SH-SY5Y (cell line): ENCODE results near the gene CHST13.

Source experiments
- GATA2 ChIP-seq: IDR thresholded peaks from 2 replicates; pipeline ENCODE4 v1.6.1; 2011; ENCODE audit warnings: mild to moderate bottlenecking, low read depth, low read length
- GATA3 ChIP-seq: IDR thresholded peaks from 2 replicates; pipeline ENCODE4 v1.6.1; 2011; ENCODE audit warnings: low read depth, mild to moderate bottlenecking, low read length, moderate library complexity

CHST13 gene

DNA sequence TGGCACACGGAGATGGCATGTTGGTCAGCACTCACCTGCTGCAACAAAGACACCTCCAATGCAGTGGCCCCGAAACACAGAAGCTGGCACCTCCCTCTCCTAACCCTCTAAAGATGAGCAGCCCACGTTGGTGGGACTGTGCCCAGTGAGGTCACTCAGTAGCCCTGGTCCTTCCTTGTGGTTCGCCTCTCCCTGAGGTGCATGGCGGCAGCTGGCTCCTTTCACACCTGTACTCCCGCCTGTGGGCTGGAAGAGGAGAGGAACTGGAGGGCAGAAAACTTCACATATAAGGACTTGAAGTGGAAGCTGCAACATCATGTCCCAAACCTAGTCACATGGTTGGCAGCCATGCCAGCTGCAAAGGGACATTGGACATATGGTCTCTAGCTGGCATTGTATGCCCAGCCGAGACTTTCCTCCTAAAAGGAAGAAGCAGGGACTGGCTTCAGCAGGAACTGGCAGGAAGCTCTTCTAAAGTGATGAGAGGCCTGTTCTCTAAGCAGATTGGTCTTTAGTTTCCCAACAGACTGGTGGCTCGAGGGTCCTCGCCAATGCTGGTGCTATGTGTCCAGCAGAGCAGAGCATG, 45.5 kb downstream of the CHST13 start:
- TF ChIP-seq GATA2 (no peak), GATA3 (no peak)

DNA sequence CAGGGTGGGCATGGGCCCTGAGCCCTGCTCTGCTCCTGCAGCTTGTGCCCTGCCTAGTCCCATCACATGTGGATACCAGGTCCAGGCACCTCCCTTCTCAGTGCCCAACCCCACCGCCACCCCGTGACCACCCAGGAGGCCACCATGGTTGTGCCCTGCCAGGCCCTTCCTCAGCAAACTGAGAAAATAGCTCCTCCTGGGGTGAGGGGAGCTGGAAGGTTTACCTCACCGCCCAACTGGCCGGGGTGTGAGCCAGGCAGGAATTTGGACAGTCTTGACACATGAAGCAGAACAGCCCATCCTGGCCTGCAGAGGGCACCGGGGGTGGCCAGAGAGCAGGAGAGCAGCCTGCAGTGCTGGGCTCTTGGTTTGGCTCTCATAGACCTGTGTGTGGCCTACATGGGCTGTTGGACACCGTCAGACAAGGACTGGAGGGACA, 46.2 kb downstream of the CHST13 start:
- no peak for TF ChIP-seq GATA3
- no peak for TF ChIP-seq GATA2

DNA sequence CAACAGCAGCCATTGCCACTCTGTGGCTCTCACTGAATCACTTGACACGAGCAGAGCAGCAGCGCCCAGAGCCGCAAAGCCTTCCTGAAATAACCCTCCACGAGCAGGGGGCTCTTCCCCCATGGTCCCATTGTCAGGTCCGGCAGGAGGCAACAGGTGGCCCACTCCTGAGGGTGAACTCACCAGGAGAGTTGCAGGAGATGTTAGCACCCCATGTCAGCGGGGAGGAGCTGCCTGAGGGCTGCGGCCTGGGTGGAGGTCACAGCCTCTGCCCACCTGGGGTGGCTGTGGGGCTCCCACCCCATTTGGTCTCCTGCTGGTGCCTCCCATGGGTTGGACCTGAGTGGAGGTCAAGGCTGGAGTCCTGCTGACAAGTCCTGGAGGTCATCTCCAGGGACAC, 47.1 kb downstream of the CHST13 start:
- TF ChIP-seq GATA3 (no peak), GATA2 (no peak)

DNA sequence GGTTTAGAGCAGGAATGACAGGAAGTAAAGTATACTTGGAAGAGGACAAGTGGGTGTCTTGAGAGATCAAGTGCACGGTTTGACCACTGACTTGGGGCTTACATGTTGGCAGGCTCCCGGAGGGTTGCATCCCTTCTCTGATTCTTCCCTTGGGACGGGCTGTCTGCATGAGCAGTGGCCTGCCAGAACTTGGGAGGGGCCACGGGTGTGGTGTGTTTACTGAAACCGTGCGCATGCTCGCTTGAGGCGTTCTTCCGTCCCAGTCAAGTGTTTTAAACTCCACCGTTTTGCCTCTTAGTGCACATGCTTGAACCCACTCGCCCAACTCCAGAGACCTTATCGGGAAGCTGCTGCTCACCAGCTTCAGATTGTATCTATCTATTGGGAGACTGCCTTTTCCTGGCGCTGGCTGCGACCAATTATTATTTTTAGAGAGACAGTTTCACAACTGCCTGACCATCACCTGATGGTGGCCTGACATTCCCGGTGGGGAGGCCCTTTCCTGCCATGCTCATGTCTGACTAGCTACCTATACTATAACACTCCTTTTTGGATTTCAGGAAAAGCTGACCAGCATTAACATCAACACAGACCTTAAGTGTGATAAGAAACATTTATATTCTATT, 49.6 kb downstream of the CHST13 start:
- TF ChIP-seq GATA2 (no peak), GATA3 (no peak)

DNA sequence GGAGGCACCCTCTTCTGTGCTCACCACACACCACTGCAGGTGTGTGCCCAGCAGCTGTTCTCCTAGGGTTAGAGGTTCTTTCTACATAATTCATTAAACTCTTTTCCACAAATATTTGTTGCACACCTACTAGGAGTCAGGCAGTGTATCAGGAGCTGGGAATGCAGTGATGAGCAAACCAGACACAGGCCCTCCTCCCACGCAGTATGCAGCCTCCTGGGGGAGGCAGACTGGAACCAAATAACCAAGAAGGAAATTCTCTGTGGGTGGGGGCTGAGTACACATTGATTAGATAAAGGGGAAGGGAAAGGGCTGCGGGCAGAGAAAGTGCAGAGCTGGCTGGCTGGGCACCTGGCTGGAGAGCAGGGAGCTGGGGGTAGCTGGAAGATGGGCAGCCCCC, 53.3 kb downstream of the CHST13 start:
- TF ChIP-seq GATA3: no peak
- no peak for TF ChIP-seq GATA2

DNA sequence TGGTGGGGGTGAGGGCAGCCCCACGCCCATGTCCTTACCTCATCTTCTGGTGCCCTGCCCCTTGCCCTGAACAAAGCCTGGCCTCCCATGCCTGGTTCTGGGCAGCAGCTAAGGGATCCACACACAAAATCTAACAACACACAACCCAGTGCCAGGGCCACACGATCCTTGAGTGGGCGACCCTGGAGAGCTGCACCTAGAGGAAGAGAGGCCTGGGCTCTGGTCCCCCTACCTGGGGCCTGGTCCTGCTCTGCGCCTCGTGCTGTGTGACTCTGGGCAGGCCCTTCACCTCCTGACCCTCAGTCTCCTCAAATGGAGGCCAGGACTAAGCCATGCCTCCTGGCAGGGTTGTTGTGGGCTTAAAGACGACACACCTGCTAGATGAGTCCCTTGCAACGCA, 54.7 kb downstream of the CHST13 start:
- no peak for TF ChIP-seq GATA2
- no peak for TF ChIP-seq GATA3

- TF ChIP-seq GATA3 (no peak), GATA2 (no peak)
Measured at GRCh38 chr3:126580746-126581145, 56.8 kb downstream of the CHST13 start.

DNA sequence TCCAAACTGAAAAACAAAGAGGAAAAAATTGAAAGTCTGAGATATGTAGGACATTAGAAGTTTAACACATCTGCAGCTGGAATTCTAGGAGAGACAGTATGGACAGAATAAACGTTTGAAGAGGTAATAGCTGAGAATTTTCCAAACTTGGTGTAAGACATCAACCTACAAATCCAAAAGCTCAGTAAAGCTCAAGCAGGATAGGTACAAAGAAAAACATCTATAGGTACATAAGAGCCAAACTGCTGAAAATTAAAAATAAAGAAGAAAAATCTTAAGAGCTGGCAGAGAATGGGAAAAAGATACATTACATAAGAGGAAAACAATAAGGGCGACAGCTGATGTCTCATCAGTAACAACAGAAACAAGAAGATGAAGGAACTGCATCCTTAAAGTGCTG, 57.6 kb downstream of the CHST13 start:
- no peak for TF ChIP-seq GATA3
- no peak for TF ChIP-seq GATA2

- TF ChIP-seq GATA2: no peak
- no peak for TF ChIP-seq GATA3
Measured at GRCh38 chr3:126582311-126582710, 58.4 kb downstream of the CHST13 start.
